HEK293 (cell line): ENCODE data around the gene SSTR3.

ENCODE experiments used
- CTCF ChIA-PET: fragments of 350-600 bp; formaldehyde crosslinking; extraction: SDS; loops from one replicate; lab custom pipeline; 2021; ENCODE audit warnings: antibody characterized with exemption; lab: Yijun Ruan, JAX
- POLR2A ChIA-PET: fragments of 300-600 bp; formaldehyde crosslinking; extraction: SDS; loops from one replicate; lab custom pipeline; 2020; ENCODE audit warnings: antibody characterized with exemption, inconsistent platforms; lab: Yijun Ruan, JAX
- H3K27ac ChIP-seq: fragments of 200-500 bp; sonication (Bioruptor generic); 2 replicates; pipeline ENCODE4 v1.5.1; 2014; ENCODE audit warnings: low read depth, low read length, control low read depth, inconsistent platforms; ENCODE audit errors: extremely low read depth
- H3K36me3 ChIP-seq, 2 experiments: fragments of 200-500 bp in 1 of 2; sonication (Bioruptor generic) in 1 of 2; 1 replicate in 1 of 2; 2 replicates in 1 of 2; pipeline ENCODE4 v1.5.1; 2014 to 2017; ENCODE audit warnings: inconsistent platforms in 2 of 2, low read length in 2 of 2; ENCODE audit not compliant: control insufficient read depth in 2 of 2, insufficient read depth in 1 of 2
- H3K4me1 ChIP-seq: fragments of 200-500 bp; sonication (Bioruptor generic); 2 replicates; pipeline ENCODE4 v1.5.1; 2014; ENCODE audit warnings: mild to moderate bottlenecking, low read length, inconsistent platforms; ENCODE audit not compliant: control insufficient read depth, insufficient read depth
- H3K4me3 ChIP-seq: 2 replicates; pipeline ENCODE4 v1.5.1; 2011; ENCODE audit warnings: low read depth, mild to moderate bottlenecking, control low read depth, low read length, moderate library complexity
- H3K9me3 ChIP-seq: fragments of 200-500 bp; sonication (Bioruptor generic); 2 replicates; pipeline ENCODE4 v1.5.1; 2014; ENCODE audit warnings: low read depth, low read length, inconsistent platforms; ENCODE audit not compliant: control insufficient read depth, insufficient read depth
- HOXA7 ChIP-seq: sonication (generic); formaldehyde crosslinking; IDR thresholded peaks from 2 replicates; pipeline ENCODE4 v1.8.1; 2022; ENCODE audit warnings: missing genetic modification reagents, borderline replicate concordance
- IKZF3 ChIP-seq: fragments of 450-650 bp; IDR thresholded peaks from 2 replicates; pipeline ENCODE4 v1.5.0; 2018; ENCODE audit warnings: missing biosample characterization, mild to moderate bottlenecking, missing genetic modification characterization, moderate library complexity
- KLF8 ChIP-seq: fragments of 450-650 bp; formaldehyde crosslinking; IDR thresholded peaks from 2 replicates; pipeline ENCODE4 v1.5.1; 2016; ENCODE audit warnings: missing biosample characterization, missing genetic modification characterization
- SCRT2 ChIP-seq: fragments of 450-650 bp; formaldehyde crosslinking; IDR thresholded peaks from 2 replicates; pipeline ENCODE4 v1.5.1; 2016; ENCODE audit warnings: missing biosample characterization, missing genetic modification characterization
- SP2 ChIP-seq: fragments of 450-650 bp; formaldehyde crosslinking; IDR thresholded peaks from 2 replicates; pipeline ENCODE4 v1.5.1; 2016; ENCODE audit warnings: missing biosample characterization, missing genetic modification characterization
- TCF7L2 ChIP-seq: IDR thresholded peaks from 2 replicates; pipeline ENCODE4 v1.6.1; 2011; ENCODE audit warnings: low read depth, mild to moderate bottlenecking, inconsistent platforms, low read length, moderate library complexity, borderline replicate concordance
- ZBTB8A ChIP-seq: fragments of 450-650 bp; formaldehyde crosslinking; IDR thresholded peaks from 2 replicates; pipeline ENCODE4 v1.5.1; 2016; ENCODE audit warnings: missing biosample characterization, missing genetic modification characterization
- ZNF114 ChIP-seq: fragments of 450-650 bp; formaldehyde crosslinking; IDR thresholded peaks from 2 replicates; pipeline ENCODE4 v1.5.0; 2017; ENCODE audit warnings: missing biosample characterization, missing genetic modification characterization
- ZNF138 ChIP-seq: fragments of 450-650 bp; formaldehyde crosslinking; IDR thresholded peaks from 2 replicates; pipeline ENCODE4 v1.5.1; 2016; ENCODE audit warnings: missing biosample characterization, missing genetic modification characterization, borderline replicate concordance
- ZNF266 ChIP-seq: fragments of 450-650 bp; formaldehyde crosslinking; IDR thresholded peaks from 2 replicates; pipeline ENCODE4 v1.5.1; 2016; ENCODE audit warnings: missing biosample characterization, missing genetic modification characterization, low read depth
- ZNF366 ChIP-seq: fragments of 450-650 bp; formaldehyde crosslinking; conservative IDR thresholded peaks from 2 replicates; pipeline ENCODE4 v1.5.1; 2016; ENCODE audit warnings: missing biosample characterization, missing genetic modification characterization
- ZNF530 ChIP-seq: fragments of 450-650 bp; formaldehyde crosslinking; IDR thresholded peaks from 2 replicates; pipeline ENCODE4 v1.5.1; 2016; ENCODE audit warnings: low read depth, missing biosample characterization, missing genetic modification characterization
- ZNF623 ChIP-seq: fragments of 450-650 bp; formaldehyde crosslinking; IDR thresholded peaks from 2 replicates; pipeline ENCODE4 v1.5.1; 2016; ENCODE audit warnings: missing biosample characterization, missing genetic modification characterization
- ZNF658 ChIP-seq: fragments of 450-650 bp; formaldehyde crosslinking; IDR thresholded peaks from 2 replicates; pipeline ENCODE4; 2016; ENCODE audit warnings: missing biosample characterization, missing genetic modification characterization
- ZNF677 ChIP-seq: fragments of 450-650 bp; IDR thresholded peaks from 2 replicates; pipeline ENCODE4 v1.5.0; 2018; ENCODE audit warnings: missing biosample characterization, mild to moderate bottlenecking, missing genetic modification characterization, moderate library complexity
- ZNF785 ChIP-seq: fragments of 450-650 bp; formaldehyde crosslinking; IDR thresholded peaks from 2 replicates; pipeline ENCODE4 v1.5.1; 2016; ENCODE audit warnings: missing biosample characterization, missing genetic modification characterization
- ZNF791 ChIP-seq: fragments of 450-650 bp; formaldehyde crosslinking; IDR thresholded peaks from 2 replicates; pipeline ENCODE4 v1.5.1; 2016; ENCODE audit warnings: missing biosample characterization, missing genetic modification characterization
- ZNF792 ChIP-seq: fragments of 450-650 bp; formaldehyde crosslinking; IDR thresholded peaks from 2 replicates; pipeline ENCODE4 v1.5.1; 2016; ENCODE audit warnings: missing biosample characterization, missing genetic modification characterization
- ZSCAN16 ChIP-seq: fragments of 450-650 bp; formaldehyde crosslinking; IDR thresholded peaks from 2 replicates; pipeline ENCODE4 v1.5.1; 2016; ENCODE audit warnings: missing biosample characterization, missing genetic modification characterization
- TF ChIP-seq, protein P1 (sequence below): fragments of 450-650 bp; formaldehyde crosslinking; IDR thresholded peaks from 2 replicates; pipeline ENCODE4 v1.5.1; 2016; ENCODE audit warnings: missing biosample characterization, missing genetic modification characterization
- TF ChIP-seq, protein P2 (sequence below): fragments of 450-650 bp; formaldehyde crosslinking; IDR thresholded peaks from 2 replicates; pipeline ENCODE4 v1.5.1; 2016; ENCODE audit warnings: missing biosample characterization, missing genetic modification characterization

The SSTR3 gene

DNA sequence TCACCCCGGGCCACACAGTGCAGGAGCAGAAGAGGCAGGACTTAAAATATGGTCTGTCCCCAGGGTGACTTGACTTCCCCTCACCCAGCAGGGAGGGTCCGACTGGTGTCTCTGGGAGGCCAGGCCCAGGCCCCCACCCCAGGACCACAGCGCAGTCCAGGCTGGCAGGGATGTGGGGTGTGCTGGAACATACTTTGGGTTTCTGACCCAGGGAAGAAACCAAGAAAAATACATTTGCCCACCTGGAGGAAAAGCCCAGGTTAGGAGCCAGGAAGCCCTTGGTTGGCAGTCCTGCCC lies 29.4 kb downstream of the SSTR3 start:
- H3K27ac ChIP-seq = no peak overlapping the region
- TF ChIP-seq, protein P1, sequence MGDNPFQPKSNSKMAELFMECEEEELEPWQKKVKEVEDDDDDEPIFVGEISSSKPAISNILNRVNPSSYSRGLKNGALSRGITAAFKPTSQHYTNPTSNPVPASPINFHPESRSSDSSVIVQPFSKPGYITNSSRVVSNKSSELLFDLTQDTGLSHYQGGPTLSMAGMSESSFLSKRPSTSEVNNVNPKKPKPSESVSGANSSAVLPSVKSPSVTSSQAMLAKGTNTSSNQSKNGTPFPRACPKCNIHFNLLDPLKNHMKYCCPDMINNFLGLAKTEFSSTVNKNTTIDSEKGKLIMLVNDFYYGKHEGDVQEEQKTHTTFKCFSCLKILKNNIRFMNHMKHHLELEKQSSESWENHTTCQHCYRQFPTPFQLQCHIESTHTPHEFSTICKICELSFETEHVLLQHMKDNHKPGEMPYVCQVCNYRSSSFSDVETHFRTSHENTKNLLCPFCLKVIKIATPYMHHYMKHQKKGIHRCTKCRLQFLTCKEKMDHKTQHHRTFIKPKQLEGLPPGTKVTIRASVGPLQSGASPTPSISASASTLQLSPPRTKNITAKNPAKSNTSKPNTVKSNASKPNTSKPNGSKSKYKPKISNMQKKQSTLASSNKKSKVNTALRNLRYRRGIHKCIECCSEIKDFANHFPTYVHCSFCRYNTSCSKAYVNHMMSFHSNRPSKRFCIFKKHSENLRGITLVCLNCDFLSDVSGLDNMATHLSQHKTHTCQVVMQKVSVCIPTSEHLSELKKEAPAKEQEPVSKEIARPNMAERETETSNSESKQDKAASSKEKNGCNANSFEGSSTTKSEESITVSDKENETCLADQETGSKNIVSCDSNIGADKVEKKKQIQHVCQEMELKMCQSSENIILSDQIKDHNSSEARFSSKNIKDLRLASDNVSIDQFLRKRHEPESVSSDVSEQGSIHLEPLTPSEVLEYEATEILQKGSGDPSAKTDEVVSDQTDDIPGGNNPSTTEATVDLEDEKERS (tag by site-specific recombination) = no peak
- ChIA-PET POLR2A (interaction anchor here (2.5 kb wide), 1 partner anchor 17 kb away, joined by 7 read pairs; no protein-coding TSS in a partner anchor), CTCF (no interaction called here)
- no peak overlapping the region for H3K4me3 ChIP-seq
- H3K4me1 ChIP-seq = no peaks in the 10 kb centered on the region; the same call in 1 of the 2 replicates
- H3K9me3 ChIP-seq = no peaks in the 10 kb centered on the region
- H3K36me3 ChIP-seq = no peaks in the 10 kb centered on the region

DNA sequence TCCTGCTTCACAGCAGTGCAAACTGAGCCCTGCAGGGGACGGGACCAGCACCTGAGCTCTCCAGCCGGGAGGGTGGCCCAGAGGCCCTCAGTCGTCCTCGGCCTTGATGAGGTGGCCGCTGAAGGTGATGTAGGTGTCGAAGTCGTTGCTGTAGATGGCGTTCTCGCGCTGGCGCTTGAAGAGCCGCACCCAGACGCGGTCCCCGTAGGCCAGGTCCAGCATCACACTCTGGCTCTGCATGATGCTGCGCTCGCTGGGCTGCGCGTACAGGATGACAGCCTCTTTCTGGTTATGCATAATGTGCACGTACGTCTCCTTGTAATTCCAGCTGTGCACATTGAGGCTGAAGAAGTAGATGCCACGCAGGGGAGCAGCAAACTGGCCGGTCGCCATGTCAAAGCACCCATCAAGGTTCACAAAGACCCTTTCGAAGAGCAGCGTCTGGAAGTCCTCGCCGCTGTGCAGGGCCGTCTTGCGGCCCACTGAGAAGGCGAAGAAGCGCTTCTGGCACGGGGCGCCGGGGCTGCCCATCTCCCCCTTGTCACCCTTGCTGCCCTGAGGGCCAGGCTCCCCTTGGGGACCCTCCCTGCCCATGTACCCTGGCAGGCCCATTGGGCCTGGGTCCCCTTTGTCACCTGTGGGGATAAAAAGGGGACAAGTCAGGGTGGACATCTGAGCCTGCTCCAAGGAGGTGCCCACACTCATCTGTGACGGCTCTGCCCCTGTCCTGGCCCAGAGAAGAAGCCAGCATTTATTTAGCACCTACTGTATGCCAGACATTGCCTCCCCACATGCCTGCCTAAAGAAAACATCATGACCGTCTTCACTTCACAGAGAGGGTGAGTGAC lies 30.0 kb downstream of the SSTR3 start:
- Histone ChIP-seq H3K36me3 (no peaks in the 10 kb centered on the region), H3K4me1 (no peaks in the 10 kb centered on the region; the same call in 1 of the 2 replicates), H3K4me3 (no peak overlapping the region), H3K27ac (no peak overlapping the region), H3K9me3 (no peaks in the 10 kb centered on the region)
- CTCF ChIA-PET = interaction anchor here (0.9 kb wide), 1 partner anchor 15 kb away, joined by 3 read pairs; no protein-coding TSS in a partner anchor
- POLR2A ChIA-PET = interaction anchor here (2.5 kb wide), 1 partner anchor 18 kb away, joined by 7 read pairs; no protein-coding TSS in a partner anchor
- TF ChIP-seq KLF8 (tag by site-specific recombination) (no peak), ZBTB8A (tag by site-specific recombination) (no peak), ZNF658 (tag by site-specific recombination) (no peak), SCRT2 (tag by site-specific recombination) (no peak), IKZF3 (no peak), ZNF791 (tag by site-specific recombination) (no peak), TCF7L2 (no peak), ZSCAN16 (tag by site-specific recombination) (no peak), ZNF530 (tag by site-specific recombination) (no peak), ZNF792 (tag by site-specific recombination) (no peak), ZNF138 (no peak), ZNF623 (tag by site-specific recombination) (no peak), HOXA7 (no peak), ZNF114 (tag by site-specific recombination) (no peak), ZNF266 (tag by site-specific recombination) (no peak), ZNF677 (tag by site-specific recombination) (no peak), SP2 (no peak), ZNF785 (tag by site-specific recombination) (no peak), ZNF366 (no peak)
- TF ChIP-seq, protein P2, sequence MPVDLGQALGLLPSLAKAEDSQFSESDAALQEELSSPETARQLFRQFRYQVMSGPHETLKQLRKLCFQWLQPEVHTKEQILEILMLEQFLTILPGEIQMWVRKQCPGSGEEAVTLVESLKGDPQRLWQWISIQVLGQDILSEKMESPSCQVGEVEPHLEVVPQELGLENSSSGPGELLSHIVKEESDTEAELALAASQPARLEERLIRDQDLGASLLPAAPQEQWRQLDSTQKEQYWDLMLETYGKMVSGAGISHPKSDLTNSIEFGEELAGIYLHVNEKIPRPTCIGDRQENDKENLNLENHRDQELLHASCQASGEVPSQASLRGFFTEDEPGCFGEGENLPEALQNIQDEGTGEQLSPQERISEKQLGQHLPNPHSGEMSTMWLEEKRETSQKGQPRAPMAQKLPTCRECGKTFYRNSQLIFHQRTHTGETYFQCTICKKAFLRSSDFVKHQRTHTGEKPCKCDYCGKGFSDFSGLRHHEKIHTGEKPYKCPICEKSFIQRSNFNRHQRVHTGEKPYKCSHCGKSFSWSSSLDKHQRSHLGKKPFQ = no peak
